CD4-positive, alpha-beta T cell treated with Interleukin-6 at 100 ng/mL for 8 hours (primary cell): Measurements from ENCODE around the gene GRAMD1C.
"Not testable (repeated sequence)": the region's sequence is repeated elsewhere in the genome, so short reads cannot be mapped to it uniquely, and the experiment has no call there.

ENCODE experiments used
- DNase-seq: peaks from one replicate; pipeline ENCODE4 v3.0.0-alpha.2; 2020; ENCODE audit warnings: mixed read lengths, low spot score

Gene GRAMD1C

DNA sequence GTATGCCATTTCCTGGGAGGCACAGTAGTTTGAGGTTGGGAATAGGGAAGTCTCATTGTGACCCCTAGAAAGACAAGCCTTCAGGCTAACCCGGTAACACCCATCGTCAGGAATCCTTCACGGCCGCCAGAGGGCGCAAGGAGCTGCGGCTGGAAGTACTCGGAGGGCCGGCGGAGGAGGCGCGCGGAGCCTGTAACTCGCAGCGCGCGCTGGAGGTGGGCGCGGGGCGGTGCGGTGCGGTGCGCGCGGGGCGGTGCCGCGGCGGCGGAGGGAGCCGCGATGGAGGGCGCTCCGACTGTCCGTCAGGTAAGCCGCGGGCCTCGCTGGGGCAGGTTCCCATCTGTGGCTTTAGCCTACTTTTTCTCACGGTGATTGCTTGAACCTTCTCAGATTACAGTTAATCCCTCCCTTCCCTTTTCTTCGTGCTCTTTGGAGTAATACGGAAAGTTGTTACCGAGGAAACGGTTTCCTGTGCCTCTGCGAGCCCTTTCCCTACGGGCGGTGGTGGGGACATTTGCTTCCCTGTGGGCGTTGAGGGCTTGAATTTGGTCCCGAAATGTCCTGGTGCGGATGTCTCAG is at the start of gene GRAMD1C:
TSS of gene GRAMD1C (plus strand) at position 158 of the 579 bp plus-strand sequence. CDS start at position 280, 122 bp downstream.
- DNase-seq: peak; percentile 85

DNA sequence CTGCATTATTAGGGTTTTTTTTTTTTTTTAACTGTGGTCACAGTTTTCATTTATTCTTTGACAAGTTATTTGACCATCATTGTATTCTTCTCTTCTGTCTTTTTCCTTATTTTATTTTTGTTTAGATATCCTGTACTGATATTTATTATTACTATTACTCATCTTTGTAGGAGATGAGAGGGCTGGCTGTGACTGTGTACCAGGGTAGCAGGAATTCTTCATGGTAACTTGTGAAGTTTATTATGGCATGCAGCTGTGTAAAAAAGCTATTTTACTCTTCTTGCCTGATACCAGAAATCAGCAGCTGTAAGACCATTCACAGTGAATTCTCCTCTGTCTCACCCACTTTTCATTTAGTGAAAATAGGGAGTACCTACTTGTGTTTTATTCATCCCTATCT is 47.2 kb upstream of the GRAMD1C start:
- no peak for DNase-seq

DNA sequence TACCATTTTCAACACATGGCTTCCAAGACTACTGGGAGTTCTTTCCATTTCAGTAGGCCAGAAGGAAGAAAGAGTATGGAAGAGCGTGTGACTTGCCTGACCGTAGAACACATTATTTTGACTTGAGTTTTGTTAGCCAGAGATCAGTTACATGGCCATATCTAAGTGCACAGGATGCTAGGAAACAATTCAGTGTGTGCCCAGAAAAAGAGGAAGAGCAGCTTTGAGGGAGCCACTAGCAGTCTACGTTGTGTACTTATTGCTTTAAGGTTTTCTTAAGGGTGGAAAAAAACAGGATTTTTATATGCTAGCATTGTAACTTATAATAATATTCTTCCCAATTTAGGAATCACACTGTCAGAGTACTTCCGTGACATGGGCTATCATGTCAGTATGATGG is 44.1 kb upstream of the GRAMD1C start:
- DNase-seq: no peak

DNA sequence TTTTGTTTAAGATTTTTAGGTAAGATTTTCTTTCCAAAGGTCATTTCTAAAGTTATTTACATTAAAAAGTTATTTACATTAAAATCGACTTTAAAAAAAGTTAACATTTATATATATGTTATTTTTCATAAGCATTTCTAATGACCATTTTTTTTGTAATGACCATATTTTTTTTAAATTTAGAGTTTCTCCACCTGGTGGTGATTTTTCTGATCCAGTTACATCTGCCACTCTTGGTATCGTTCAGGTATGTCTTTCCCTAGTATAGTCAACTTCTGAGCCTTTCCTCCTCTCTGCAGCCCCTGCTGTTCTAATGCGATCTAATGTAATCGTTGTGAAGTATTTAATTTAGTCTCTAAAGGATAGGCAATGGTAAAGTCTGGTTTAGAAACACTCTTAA is 42.9 kb upstream of the GRAMD1C start:
- no peak for DNase-seq

DNA sequence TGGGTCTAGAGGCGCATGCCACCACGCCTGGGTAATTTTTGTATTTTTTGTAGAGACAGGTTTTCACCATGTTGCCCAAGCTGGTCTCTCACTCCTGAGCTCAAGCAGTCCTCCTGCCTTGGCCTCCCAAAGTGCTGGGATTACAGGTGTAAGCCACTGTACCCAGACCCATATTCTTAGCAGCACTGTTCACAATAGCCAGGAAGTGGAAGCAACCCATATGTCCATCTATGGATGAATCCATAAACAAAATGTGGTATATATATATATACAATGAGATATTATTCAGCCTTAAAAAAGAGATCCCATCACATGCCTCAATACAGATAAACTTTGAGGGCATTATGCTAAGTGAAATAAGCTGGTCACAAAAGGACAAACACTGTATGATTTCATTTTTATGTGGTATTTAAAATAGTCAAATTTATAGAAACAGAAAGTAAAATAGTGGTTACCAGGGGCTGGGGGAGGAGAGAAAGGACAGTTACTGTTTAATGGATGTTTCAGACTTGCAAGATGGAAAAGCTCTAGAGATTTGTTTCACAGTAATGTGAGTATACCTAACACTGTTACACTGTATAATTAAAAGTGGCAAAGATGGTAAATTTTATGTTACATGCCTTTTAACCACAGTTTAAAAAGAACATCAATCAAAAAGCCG is 35.7 kb upstream of the GRAMD1C start:
- no peak for DNase-seq

DNA sequence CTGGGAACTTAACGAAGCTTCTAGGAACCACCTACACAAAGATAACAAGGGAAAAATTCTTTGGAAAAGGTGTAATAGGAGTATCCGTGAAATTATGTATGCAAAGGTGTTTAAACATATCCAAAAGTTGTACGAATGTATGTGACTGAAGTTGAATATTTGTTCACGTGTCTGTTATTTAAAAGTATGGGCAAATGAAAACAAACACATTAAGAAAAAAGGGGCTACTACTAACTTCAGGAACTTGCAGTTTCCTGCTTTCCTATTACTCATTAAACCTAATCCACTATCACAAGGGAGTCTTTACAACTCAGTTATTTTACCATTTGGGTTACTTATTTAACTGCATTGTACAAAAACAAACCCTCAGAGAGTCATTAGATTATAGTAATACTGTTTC is 33.9 kb upstream of the GRAMD1C start:
- no peak for DNase-seq

DNA sequence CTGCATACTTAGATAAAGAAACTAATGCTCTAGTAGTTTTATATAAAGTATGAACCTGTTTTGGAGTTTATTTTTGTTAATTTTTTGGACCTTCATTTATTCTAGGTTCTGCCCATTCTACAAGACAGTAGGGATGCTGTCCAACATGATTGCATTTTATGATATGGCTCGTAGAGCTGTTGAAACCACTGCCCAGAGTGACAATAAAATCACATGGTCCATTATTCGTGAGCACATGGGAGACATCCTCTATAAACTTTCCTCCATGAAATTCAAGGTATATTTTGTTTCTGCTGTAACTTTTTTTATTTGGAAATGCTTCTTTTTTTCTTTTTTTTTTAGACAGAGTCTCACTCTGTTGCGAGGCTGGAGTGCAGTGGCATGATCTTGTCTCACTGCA is 33.3 kb upstream of the GRAMD1C start:
- DNase-seq: no peak

DNA sequence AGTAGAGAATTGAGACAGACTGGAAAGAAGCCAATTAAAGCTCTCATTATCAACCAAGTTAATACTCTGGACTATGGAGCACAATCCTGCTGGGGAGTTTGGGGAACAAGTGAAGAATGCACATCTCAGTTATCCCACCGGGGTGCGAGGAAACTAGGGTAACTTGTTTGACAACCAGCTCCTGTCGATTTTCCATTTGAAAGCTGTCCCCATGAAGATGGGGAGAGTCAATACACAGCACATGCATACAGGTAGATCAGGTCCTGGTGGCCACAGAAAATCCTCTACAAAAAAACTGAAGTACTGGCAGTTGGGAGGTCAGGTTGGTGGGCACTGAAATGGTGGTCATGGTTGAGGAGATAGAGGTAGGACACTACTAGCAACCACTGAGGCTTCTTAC is 25.7 kb upstream of the GRAMD1C start:
- DNase-seq: no peak

DNA sequence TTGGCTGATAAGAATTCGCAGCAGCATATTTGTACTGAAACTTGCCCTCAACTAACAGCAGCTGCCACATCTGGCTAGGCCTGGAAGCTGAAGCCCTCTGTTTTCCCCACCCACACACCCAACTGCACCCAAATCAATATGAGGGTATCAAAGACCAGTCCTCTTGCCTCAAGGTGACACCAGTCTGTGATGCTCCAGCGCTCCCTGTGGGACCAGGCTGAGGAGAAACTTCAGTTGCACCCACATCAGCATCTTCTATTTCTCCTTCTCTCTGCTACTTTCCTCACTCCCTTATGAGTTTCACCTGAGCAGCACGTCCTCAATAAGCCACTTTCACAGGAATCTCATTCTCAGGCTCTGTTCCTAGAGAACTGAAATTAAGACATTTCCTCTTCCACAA is 18.7 kb upstream of the GRAMD1C start:
- no peak for DNase-seq

DNA sequence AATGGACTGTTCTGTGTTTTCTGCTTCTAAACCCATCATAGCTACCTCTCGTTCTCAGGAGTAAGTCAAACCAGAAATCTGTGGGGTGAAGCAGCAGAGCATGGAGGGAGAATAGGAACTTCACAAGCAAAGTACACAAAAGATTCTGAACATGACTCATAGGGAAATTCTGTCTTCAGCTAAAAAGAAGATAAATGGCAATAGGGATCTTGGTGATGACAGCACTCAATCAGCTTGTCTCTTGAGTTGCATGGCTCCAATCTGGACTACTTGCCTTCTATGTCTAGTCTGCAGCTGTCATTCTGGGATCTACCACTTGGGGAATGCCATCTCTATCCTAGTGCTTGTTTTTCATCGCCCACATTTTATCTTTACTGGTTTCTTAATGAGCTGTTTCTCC is 13.5 kb upstream of the GRAMD1C start:
- DNase-seq: no peak

DNA sequence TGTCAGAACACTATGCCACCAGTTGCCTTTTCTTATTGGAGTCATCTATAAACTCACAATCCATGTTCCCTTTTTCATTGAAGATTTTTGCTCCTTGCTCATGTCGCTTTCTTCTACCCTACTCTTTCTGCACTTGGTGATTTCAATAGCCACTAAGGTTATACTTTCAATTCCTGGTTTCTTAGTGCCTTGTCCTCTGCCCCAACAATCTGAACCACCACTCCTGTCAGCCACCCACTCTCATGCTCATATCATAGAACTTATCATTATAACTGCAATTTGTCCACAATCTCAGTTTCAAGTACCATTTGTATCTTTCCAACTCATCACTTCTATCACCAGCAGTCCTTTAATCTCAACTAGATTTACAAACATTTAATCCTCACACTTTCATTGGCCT is 10.0 kb upstream of the GRAMD1C start:
- no peak for DNase-seq

DNA sequence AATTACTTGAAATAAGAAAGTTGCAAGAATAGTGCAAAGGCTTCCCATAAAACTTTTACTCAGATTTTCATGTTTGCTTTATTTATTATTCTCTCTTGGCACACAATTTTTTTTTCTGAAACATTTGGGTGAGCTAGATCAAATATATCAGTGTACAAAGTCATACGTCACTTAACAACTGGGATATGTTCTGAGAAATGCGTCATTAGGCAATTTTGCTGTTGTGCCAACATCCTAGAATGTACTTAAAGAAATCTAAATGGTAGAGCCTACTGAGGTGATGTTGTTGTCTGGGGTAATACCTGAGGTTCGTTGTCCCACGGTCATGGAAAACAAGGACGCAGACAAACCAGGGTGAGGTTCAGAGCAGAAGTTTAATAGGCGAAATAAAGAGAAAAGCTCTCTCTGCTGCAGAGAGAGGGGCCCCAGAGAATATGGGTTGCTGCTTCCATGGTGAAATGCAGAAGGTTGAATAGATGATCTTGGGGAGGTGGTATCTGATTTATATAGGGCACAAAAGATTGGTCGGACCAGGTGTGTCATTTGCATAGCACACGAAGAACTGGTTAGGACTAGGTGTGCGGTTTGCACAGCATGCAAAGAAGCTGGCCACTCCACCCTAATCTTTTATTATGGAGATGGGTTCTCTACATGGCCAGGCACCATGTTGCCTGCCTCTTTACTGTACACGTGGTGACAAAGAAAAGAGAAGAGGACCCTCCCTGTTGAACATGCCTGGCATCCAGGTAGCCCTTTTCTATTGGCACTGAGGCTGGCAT is 8.8 kb upstream of the GRAMD1C start:
- DNase-seq: no peak

DNA sequence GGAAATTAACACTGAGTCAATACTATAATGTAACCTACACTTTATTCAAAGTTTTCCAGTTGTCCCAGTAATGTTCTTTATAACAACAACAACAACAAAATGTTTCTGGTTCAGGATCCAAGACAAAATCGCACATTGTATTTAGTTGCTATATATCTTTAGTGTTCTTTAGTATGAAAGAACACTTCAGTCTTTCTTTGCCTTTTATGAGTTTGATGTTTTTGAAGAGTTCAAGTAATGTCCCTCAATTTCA is 7.6 kb upstream of the GRAMD1C start:
- no peak for DNase-seq

DNA sequence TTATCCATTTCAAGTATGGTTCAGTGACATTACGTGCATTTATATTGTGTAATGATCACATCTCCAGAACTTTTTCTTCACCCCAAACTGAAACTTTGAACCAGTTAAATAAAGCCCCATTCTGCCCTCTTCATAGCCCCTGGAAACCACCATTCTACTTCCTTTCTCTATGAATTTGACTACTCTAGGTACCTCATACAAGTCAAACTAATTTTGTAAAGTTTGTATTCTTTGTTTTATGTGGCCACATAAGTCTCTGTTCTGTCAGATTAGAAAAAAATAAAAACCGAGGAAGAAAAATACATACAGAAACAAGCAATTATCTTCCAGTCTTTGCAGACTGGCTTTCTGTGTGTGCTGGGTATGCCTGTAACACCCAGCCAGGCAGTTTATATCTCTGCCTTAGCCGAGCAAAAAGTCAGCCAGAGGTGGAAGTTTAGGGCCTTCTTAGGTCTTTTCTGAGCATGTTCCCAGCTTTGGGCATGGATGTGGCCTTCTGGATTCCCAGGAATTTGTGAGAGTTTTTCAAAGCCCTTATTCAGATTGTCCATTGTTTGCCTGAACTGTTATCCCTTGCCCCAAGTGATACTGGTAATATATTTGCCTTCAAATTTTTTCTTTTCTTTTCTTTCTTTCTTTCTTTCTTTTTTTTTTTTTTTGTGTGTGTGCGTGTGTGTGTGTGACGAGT is 6.0 kb upstream of the GRAMD1C start:
- DNase-seq: no peak

DNA sequence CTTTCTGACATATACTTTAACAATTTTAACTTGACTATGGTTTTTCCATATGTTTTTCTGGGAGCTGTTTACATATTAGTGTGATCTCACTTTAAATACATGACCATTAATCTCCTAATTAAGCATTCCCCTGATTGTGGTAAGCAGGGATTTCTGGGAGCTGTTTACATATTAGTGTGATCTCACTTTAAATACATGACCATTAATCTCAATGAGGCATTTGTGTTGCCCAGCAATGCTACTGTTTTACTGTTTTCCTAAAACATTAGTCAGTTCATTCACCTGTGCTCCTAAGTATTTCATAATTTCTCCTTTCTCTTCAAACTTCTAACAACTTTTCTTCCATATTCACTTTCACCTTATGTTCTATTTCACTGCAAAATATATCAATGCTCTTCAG is 3.6 kb upstream of the GRAMD1C start:
- no peak for DNase-seq

DNA sequence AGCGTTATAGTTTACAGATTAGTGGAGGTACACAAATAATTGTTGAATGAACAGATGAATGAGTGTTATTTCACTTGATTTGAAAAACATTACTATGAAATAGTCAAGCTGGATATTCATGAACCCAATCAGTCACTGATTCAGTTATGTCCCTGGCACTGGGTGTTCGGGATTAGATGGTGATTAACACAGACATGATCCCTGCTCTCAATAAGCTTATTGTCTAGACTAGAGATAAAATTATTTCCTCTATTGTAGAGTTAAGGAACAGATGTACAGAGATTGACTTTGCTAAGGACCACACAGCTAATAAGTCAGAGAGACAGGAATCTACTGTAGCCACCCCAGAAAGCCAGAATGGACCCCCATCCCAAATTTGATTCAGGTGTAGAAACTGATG is 963 bp downstream of the GRAMD1C start:
- DNase-seq: no peak

DNA sequence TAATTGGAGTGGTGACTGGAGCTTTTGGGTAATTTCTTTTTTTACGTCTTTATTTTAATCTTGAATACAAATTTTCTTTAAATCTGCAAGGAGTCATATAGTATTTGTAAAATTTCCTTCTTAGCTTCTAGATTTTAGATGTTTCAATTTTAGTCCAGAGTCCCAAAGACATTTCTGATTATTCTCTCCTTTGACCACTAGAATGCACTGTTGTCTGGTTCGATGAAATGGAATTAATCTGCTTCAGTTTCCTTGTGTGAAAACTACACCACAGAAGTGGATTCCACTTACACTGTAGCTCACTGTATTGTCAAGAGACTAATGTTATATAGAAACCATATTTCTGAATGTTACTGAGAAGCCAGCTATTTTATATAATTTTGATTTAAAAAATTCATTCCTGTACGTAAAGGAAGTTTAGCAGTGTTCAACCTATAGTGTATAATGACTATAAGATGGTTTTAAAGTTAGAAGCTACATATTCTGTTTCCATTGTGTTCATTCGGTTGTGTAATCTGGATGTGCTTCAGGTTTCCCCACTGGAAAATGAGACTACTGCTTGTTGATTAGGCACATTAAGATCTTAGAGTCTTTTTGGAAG is 6.1 kb downstream of the GRAMD1C start:
- DNase-seq: peak; percentile 14

DNA sequence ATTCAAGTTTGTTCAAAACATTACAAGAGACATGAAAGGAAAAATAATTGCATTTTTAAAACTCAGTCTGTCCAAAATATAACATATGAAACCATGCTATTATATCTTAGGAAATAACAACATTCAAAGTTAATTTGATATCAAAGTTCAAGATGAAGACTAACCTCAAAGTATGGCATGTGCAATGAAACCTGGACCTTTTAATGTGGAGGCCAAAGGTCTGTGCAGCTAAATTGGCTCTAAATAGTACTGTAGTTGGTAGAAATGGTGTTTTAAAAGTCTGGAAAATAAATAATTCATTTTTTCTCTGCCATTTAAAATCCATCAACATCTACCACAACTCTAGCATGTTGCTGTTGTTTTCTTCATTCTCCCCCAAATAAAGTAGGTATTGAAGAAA is 8.7 kb downstream of the GRAMD1C start:
- DNase-seq: no peak

DNA sequence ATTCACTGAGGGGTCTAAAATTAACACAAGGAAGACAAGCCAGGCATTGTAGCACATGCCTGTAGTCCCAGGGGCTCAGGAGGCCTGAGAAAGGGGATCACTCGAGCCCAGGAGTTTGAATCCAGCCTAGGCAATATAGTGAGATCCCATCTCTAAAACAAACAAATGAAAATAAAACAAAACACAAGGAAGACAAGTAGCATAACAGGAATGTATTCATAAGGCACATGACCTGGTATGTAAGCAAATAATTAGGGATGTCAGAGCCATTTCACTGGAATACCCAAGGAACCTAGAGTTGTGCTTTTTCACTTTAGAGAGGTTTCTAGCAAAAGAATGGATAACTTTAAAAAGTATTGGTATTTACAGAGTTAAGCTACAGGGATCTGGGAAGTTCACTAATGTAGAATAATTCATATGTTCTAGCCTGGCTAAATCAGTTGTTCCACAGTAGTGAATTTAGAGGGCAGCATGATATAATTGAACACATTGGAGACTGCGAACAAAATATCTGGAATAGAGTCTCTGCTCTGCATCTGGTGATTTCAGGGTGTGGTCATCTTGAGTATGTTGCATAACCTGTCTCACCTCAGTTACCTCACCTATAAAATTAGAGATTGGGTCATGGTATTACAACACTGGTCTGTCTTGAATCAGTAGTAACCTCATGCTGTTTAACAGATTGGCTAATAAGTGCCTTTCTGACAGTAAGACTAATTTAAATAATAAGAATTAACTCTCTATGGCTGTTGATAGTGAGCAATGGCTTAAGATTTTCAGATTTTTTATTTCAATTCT is 9.3 kb downstream of the GRAMD1C start:
- DNase-seq: no peak

DNA sequence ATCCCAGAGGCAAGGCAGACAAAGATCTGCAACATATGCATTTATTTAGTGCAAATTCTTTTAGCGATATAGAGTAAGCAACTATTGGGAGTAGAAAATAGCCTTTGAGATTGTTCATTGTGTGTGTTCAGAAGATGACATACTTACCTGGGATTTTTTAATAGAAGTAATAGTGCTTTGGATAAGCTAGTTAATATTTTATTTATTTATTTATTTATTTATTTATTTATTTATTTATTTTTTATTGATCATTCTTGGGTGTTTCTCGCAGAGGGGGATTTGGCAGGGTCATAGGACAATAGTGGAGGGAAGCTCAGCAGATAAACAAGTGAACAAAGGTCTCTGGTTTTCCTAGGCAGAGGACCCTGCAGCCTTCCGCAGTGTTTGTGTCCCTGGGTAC is 10.5 kb downstream of the GRAMD1C start:
- DNase-seq: not testable (repeated sequence)

DNA sequence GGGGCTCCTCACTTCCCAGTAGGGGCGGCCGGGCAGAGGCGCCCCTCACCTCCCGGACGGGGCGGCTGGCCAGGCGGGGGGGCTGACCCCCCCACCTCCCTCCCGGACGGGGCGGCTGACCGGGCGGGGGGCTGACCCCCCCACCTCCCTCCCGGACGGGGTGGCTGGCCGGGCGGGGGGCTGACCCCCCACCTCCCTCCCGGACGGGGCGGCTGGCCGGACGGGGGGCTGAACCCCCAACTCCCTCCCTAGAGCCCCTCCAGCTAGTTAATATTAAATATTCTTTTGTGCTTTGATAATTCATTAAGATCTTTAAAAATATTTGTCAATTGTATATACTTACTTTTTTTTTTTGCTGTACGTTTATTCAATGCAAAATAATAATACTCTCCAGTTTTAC is 11.3 kb downstream of the GRAMD1C start:
- not testable (repeated sequence) for DNase-seq

DNA sequence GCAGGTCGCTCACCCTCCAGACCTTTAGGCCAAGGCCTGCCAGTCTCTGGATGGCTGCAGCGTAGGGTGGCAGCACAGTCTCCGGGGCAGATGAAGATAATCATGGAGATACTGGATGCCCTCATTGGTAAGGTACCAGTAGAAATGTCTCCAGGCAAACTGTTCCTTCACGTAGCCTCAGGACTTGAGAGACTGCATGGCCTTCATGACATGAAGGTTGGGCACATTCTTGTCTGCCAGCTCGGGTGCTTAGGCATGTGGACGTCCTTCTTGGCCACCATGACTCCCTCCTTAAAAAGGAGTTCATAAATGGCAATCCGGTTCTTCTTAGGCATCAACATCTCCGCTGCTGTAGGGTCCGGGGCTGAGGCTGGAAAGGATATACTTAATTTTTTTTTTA is 11.8 kb downstream of the GRAMD1C start:
- DNase-seq: not testable (repeated sequence)
